Left renal cortex interstitium (tissue), 4 donors: ENCODE results near the gene AFAP1. TPM values are rescaled to one million over a fixed set of nuclear protein-coding genes. Genes with fewer than 3 reads are reported as not detected.
A peak's percentile ranks its signal among the peaks of the same experiment; 100 is the strongest.

Experiments used
- DNase-seq, 4 donors: peaks; one replicate each; pipeline ENCODE4 v3.0.0-alpha.2; 2013; ENCODE audit warnings: low read depth in 4 of 4, low spot score in 2 of 4, missing footprints in 1 of 4
- polyA plus RNA-seq, 4 donors: library from polyadenylated mRNA; unstranded; fragments of 120-200 nt; gene quantifications; one replicate each; pipeline ENCODE4 v1.2.1, GENCODE V29; 2013; ENCODE audit not compliant: insufficient read length in 4 of 4

The AFAP1 gene
- polyA plus RNA-seq, 4 donors = 19.5 to 26.5 (median 24.7) TPM

- no peak for DNase-seq
Measured at GRCh38 chr4:7764466-7764865, 175.2 kb downstream of the AFAP1 start.

DNA sequence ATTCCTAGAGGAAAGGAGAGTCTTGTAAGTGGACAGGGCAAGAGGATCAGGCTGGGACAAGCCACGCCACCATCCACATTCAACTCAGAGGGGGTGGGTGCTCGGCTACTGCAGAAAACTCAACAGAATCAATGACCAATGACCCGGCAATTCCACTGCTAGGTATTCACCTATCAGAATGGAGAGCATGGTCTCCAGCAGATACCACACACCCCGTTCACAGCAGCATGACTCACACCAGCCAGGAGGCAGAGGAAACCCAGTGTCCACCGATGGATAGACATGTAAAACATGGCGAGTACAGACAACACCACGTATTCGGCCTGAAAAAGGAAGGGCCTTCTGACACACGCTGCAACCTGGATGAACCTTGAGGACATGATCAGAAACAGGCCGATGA is 175.9 kb downstream of the AFAP1 start:
- no peak for DNase-seq

DNA sequence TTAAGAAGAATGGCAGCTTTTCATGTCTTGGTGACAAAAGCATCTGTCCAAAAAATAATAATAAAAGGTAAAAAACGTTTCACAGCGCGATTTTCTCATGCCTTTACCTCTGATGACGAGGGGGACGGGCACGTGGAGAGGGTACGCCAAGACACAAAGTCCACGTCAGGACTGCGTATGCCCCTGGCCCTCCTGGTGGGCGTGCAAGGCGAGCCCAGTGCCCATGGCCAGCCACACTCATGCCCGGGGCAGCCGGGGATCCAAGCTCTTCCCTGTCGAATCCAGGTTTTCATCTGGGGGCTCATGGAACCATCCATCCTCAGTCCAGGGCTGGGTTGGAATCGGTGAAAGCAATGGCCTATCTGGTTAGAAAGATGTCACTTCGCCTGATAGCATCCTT is 176.6 kb downstream of the AFAP1 start:
- DNase-seq = no peak

GRCh38 chr4:7762376-7763030 is 177.2 kb downstream of the AFAP1 start:
- no peak for DNase-seq

- DNase-seq = no peak
Measured at GRCh38 chr4:7761720-7762119, 177.9 kb downstream of the AFAP1 start.

DNA sequence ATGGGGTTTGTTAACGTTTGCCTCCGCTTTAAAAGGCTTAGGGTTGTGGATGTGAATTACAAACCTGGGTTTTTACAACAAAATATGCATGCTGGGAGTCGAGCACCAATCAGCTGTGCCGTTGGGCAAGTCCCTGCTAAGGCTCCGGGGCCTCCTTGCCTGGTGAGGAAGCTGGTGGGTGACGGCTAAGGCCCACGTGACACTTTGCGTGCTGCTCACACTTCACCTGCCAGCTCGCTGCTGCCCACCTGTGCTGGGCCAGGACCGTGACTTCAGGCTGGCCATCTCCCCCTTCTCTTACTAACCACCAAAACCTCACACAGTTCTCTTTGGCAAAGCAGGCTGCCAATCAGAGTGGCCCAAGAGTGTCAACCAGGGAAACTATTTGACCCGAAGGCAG is 178.3 kb downstream of the AFAP1 start:
- no peak for DNase-seq

- no peak for DNase-seq
Measured at GRCh38 chr4:7760706-7761105, 179.0 kb downstream of the AFAP1 start.

GRCh38 chr4:7760228-7760627 is 179.4 kb downstream of the AFAP1 start:
- no peak for DNase-seq

- no peak for DNase-seq
Measured at GRCh38 chr4:7759635-7760034, 180.0 kb downstream of the AFAP1 start.

GRCh38 chr4:7759216-7759615 is 180.4 kb downstream of the AFAP1 start:
- DNase-seq = no peak

- DNase-seq = no peak
Measured at GRCh38 chr4:7758476-7758875, 181.2 kb downstream of the AFAP1 start.

- DNase-seq = peak in 1 of 4 donors; percentile 69
Measured at GRCh38 chr4:7757501-7758471, 181.9 kb downstream of the AFAP1 start.

GRCh38 chr4:7756561-7757355 is 182.9 kb downstream of the AFAP1 start:
- DNase-seq = no peak

- no peak for DNase-seq
Measured at GRCh38 chr4:7756071-7756470, 183.6 kb downstream of the AFAP1 start.

DNA sequence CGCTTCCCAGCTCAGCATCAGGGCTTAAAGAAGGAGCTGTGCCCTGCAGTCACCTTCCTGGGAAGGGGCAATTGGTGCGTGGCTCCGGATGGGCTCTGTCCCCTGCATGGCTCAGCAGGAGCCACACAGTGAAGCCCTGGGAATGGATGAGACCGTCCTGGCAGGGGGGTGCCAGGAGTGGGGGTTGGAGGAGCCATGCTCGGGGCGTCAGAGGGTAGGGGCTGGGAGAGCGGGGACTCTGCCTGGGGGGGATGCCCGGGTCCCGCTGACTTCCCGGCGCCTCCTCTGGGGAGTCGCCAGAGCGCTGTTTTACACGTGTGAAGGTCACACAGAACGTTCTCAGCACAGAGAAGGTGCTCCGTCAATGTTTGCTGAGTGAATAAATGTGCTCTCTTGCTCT is 184.1 kb downstream of the AFAP1 start:
- DNase-seq = no peak

- DNase-seq = no peak
Measured at GRCh38 chr4:7754565-7755262, 184.9 kb downstream of the AFAP1 start.

- DNase-seq = no peak
Measured at GRCh38 chr4:7753931-7754465, 185.7 kb downstream of the AFAP1 start.

- DNase-seq = no peak
Measured at GRCh38 chr4:7753271-7753670, 186.4 kb downstream of the AFAP1 start.

DNA sequence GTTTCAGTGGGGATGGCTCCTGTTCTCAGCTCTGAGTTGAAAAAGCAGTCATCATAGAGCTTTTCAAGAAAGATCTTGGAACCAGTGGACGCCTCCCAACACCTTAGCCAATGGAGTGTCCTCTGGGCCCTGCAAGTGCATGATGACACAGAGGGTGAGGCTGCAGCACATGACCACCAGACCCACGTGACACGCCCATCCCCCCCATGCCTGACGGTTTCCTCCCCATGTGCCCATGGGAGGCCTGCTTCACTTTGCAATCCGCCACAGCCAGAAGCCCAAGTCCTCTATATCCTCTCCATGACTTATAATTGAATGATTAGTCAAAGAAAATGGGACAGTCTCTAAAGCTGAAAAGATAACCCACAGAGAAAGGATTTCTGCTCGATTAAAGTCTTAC is 187.0 kb downstream of the AFAP1 start:
- no peak for DNase-seq

DNA sequence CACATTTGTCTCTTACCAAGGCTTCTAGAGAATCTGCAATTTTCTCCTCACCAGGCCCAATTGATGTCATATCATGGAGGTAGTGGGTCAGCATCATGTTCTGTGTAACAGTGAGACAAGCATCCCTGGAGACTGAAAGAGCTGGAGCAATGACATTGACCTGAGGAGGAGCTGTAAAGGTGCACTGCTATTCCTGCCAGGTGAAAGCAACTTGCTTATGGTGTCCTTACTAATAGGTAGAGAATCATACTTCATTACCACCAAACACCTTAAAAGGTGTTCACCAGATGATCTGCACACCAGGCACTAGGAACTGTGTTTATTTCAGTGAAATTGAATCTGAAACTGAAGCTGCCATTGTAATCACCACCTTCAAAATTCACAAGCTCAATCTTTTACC is 188.7 kb downstream of the AFAP1 start:
- DNase-seq = no peak
